ENCODE results near the gene HOXA5.

DNA sequence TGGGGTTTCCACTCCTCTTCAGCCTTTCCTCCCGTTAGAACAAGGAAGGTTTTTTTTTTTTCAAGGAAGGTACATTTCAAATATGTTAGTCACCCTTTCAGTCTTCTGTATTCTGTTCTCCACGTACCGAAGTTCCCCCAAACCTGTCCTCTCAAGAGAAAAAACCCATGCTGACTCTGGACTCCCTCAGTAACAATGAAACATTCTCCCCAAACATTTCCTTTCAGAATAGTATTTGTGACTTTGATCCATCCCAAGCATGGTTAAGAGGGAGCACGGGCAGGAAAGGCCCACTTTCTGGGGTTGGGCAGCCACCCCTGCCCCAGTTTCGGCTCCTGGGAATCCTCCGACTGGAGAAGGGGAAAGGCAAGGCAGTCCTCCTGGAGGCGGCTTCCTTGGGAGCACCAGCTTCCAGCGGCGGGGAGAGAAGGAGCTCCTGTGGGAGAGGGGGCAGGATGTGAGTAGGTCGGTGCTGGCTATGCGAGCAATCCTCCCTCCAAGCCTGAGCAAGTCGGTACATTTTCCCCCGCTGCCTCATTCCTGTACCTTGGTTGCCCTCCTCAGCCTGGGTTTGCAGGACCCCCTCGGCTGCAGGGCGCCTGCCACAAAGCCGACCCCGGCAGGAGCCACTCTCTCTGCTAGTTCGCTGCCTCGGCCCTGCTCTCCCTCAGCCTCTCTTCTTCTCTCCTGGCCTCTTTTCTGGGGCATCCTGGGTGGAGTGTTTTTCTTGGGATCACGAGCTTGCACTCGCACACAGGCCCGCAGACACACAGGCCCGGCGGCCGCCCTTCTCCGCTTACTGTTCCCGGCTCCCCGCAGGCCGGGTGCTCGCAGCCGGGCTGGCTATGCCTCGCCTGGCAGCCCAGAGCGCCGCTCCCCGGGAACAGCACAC is 45.5 kb downstream of the HOXA5 start:
- peak in 1 of 2 donors; percentile 5 for TF ChIP-seq CTCF (IDR thresholded peaks at IDR 0.05; ENCODE audit: extremely low read depth in 1 of 2, insufficient read depth in 1 of 2, low read depth in 1 of 2, low read length in 2 of 2)
- TF ChIP-seq EZH2 (IDR thresholded peaks at IDR 0.05; ENCODE audit: borderline replicate concordance, low read depth, low read length, severe bottlenecking), result no peak
- no peak for TF ChIP-seq POLR2AphosphoS5 (IDR thresholded peaks at IDR 0.05; ENCODE audit: insufficient read depth, low read depth, low read length)
- TF ChIP-seq FOS (IDR thresholded peaks at IDR 0.05; ENCODE audit: borderline replicate concordance, insufficient read depth, low read length), result no peak
